ENCODE data around the gene DDX56. TPM values are rescaled to one million over a fixed set of nuclear protein-coding genes. Genes with fewer than 3 reads are reported as not detected.

Gene DDX56
- total RNA-seq, 2 donors from 2014 or later: 47.4 to 79.2 TPM

GRCh38 chr7:44615149-44615611 is 41.5 kb upstream of the DDX56 start:
- no peak for TF ChIP-seq CTCF (IDR thresholded peaks at IDR 0.05)
- Histone ChIP-seq H3K4me3 (no peak overlapping the region), H3K36me3 (no peaks in the 10 kb centered on the region), H3K27me3 (replicated peaks; ENCODE audit: insufficient read depth) (no peaks in the 10 kb centered on the region), H3K9me3 (no peaks in the 10 kb centered on the region), H3K27ac (no peak overlapping the region), H3K4me1 (ENCODE audit: control insufficient read depth in 1 of 2, low read depth in 2 of 2) (peaks cover 9% of the 10 kb centered on the region in 2 donors)
- no peak for ATAC-seq (ENCODE audit: insufficient number of reproducible peaks, low FRiP score, low read depth)
- DNase-seq (ENCODE audit: low spot score): no peak

- no peaks in the 10 kb centered on the region for H3K36me3 ChIP-seq
- DNase-seq (ENCODE audit: low spot score) (no peak), ATAC-seq (ENCODE audit: insufficient number of reproducible peaks, low FRiP score, low read depth) (no peak)
- no peaks in the 10 kb centered on the region for H3K27me3 ChIP-seq (replicated peaks; ENCODE audit: insufficient read depth)
- no peak overlapping the region for H3K27ac ChIP-seq
- H3K9me3 ChIP-seq: no peaks in the 10 kb centered on the region
- H3K4me3 ChIP-seq: no peak overlapping the region
- H3K4me1 ChIP-seq (ENCODE audit: control insufficient read depth in 1 of 2, low read depth in 2 of 2): peaks cover 16 to 22% of the 10 kb centered on the region in 2 donors
- TF ChIP-seq CTCF (IDR thresholded peaks at IDR 0.05): no peak
These were observed 36.1 kb upstream of the DDX56 start for GRCh38 chr7:44609829-44610228.

- no peak for DNase-seq (ENCODE audit: low spot score)
- no peak overlapping the region for H3K4me3 ChIP-seq
- no peaks in the 10 kb centered on the region for H3K9me3 ChIP-seq
- peaks cover 13 to 22% of the 10 kb centered on the region in 2 donors for H3K4me1 ChIP-seq (ENCODE audit: control insufficient read depth in 1 of 2, low read depth in 2 of 2)
- no peak for TF ChIP-seq CTCF (IDR thresholded peaks at IDR 0.05)
- H3K27me3 ChIP-seq (replicated peaks; ENCODE audit: insufficient read depth): no peaks in the 10 kb centered on the region
- ATAC-seq (ENCODE audit: insufficient number of reproducible peaks, low FRiP score, low read depth): no peak
- no peaks in the 10 kb centered on the region for H3K36me3 ChIP-seq
- H3K27ac ChIP-seq: no peak overlapping the region
These were observed 35.4 kb upstream of the DDX56 start for GRCh38 chr7:44608916-44609648.

- TF ChIP-seq CTCF (IDR thresholded peaks at IDR 0.05): no peak
- DNase-seq (ENCODE audit: low spot score) (no peak), ATAC-seq (ENCODE audit: insufficient number of reproducible peaks, low FRiP score, low read depth) (no peak)
- peaks cover 13 to 22% of the 10 kb centered on the region in 2 donors for H3K4me1 ChIP-seq (ENCODE audit: control insufficient read depth in 1 of 2, low read depth in 2 of 2)
- H3K9me3 ChIP-seq: no peaks in the 10 kb centered on the region
- no peaks in the 10 kb centered on the region for H3K27me3 ChIP-seq (replicated peaks; ENCODE audit: insufficient read depth)
- peak overlapping the region; percentile 100 for H3K4me3 ChIP-seq
- H3K27ac ChIP-seq: peak overlapping the region; percentile 99 to 100
- H3K36me3 ChIP-seq: no peaks in the 10 kb centered on the region
These were observed 33.7 kb upstream of the DDX56 start for GRCh38 chr7:44607141-44608068.
